ENCODE data around the gene SSBP2.

SSBP2 gene

DNA sequence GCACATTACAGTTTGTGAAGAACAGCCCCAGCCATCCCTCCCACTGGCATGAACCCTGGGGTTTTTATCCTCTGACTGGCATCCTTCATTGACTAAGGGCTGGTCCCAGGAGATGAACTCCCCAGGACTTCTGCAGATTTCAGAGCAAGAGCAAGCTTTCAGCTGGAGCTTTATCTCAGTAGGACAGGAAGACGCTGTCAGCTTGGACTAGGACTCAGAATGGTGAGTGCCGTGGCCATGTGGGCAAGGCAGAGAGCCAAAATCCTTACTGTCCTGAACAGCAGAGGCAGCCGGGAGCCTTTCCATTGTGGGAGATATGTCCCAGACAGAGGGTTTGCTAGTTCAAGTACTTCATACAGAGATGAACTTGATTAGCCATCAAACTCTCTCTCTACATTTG lies 353.7 kb downstream of the SSBP2 start:
- no peak for TF ChIP-seq POLR2A (IDR thresholded peaks at IDR 0.05; ENCODE audit: low read depth, low read length)
- no peak for TF ChIP-seq TAF1 (IDR thresholded peaks at IDR 0.05; ENCODE audit: borderline replicate concordance, low read depth, low read length)
- no peak for TF ChIP-seq POLR2AphosphoS5 (IDR thresholded peaks at IDR 0.05; ENCODE audit: low read depth, low read length)
- FAIRE-seq (no peak), DNase-seq (ENCODE audit: insufficient read length) (no peak)

DNA sequence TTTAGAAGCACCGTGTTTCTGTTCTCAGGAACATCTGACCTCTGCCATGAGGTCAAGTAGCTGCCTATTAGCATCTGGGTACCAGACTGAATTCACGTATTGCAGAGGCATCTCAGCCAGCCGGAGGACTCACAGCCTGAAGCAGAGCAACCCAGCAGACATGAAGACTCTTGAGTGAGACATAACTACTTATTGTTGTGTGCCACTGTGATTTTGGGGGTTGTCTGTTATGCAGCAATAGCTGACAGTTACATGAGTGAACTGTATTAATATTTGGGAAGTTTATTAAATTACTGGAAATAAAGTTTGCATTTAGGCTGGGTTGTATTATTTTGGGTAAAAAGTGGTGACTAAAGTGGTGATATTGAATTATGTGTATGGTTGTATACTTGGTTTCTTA lies 355.6 kb downstream of the SSBP2 start:
- no peak for TF ChIP-seq POLR2A (IDR thresholded peaks at IDR 0.05; ENCODE audit: low read depth, low read length)
- no peak for FAIRE-seq
- no peak for DNase-seq (ENCODE audit: insufficient read length)

- FAIRE-seq: no peak
- DNase-seq (ENCODE audit: insufficient read length): no peak
Observed at GRCh38 chr5:81393783-81394718, 356.8 kb downstream of the SSBP2 start, which contains the start of gene ACOT12. ACOT12 (minus strand) TSS chr5:81394134; CDS start chr5:81394114, 20 bp downstream.

DNA sequence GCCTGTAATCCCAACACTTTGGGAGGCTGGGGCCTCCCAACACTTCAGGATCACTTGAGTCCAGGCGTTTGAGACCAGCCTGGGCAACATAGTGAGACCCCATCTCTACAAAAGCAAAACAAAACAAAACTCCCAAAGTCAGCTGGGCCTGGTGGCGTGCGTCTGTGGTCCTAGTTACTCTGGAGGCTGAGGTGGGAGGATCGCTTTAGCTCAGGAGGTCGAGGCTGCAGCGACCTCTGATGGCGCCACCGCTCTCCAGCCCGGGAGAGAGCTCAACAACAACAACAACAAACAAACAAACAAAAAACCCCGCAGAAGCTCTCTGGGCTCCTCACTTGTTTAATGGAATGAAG lies 357.5 kb downstream of the SSBP2 start:
- TF ChIP-seq POLR2A (IDR thresholded peaks at IDR 0.05; ENCODE audit: low read depth, low read length) (no peak), TAF1 (IDR thresholded peaks at IDR 0.05; ENCODE audit: borderline replicate concordance, low read depth, low read length) (no peak), POLR2AphosphoS5 (IDR thresholded peaks at IDR 0.05; ENCODE audit: low read depth, low read length) (no peak)
- no peak for DNase-seq (ENCODE audit: insufficient read length)
- FAIRE-seq: no peak

More at GRCh38 chr5:81393783-81394718, 356.8 kb downstream of the SSBP2 start, which contains the start of gene ACOT12:
- no peak for TF ChIP-seq TAF1 (IDR thresholded peaks at IDR 0.05; ENCODE audit: borderline replicate concordance, low read depth, low read length)
- no peak for TF ChIP-seq POLR2A (IDR thresholded peaks at IDR 0.05; ENCODE audit: low read depth, low read length)
- no peak for TF ChIP-seq POLR2AphosphoS5 (IDR thresholded peaks at IDR 0.05; ENCODE audit: low read depth, low read length)

- no peak for FAIRE-seq
- DNase-seq (ENCODE audit: insufficient read length): no peak
- TF ChIP-seq POLR2AphosphoS5 (IDR thresholded peaks at IDR 0.05; ENCODE audit: low read depth, low read length) (no peak), TAF1 (IDR thresholded peaks at IDR 0.05; ENCODE audit: borderline replicate concordance, low read depth, low read length) (no peak), POLR2A (IDR thresholded peaks at IDR 0.05; ENCODE audit: low read depth, low read length) (no peak)
Observed at GRCh38 chr5:81389025-81389424, 361.9 kb downstream of the SSBP2 start.

DNA sequence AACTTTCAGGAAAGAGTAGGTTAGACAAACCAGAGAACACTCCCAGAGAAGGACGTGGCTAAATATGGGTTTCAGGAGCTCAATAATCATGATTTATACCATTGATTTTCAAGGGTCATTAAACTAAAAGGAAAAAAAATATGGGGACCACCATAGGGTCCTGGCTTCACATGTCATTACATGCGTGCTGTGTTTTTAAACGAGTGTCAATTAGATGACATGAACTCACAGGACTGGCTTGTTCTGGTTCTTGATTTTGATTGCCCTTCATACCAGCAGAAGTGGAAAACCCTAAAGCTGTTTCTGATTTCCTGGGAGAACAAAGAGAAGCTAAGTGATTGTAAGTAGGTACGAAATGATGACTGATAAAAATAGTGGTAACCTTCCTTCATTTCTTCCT lies 362.7 kb downstream of the SSBP2 start:
- TF ChIP-seq TAF1 (IDR thresholded peaks at IDR 0.05; ENCODE audit: borderline replicate concordance, low read depth, low read length) (no peak), POLR2AphosphoS5 (IDR thresholded peaks at IDR 0.05; ENCODE audit: low read depth, low read length) (no peak), POLR2A (IDR thresholded peaks at IDR 0.05; ENCODE audit: low read depth, low read length) (no peak)
- FAIRE-seq (no peak), DNase-seq (ENCODE audit: insufficient read length) (no peak)

DNA sequence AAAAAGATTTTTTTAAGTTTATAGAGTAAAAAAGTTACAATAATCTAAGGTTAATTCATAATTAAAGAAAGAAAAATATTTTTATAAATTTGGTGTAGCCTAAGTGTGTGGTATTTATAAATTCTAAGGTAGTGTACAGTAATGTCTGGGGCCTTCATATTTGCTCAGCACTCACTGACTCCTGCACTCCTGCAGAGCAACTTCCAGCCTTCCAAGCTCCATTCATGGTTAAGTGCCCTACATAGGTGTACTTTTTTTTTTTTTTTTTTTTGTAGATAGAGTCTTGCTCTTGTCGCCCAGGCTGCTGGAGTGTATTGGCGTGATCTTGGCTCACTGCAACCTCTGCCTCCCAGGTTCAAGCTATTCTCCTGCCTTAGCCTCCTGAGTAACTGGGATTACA lies 367.0 kb downstream of the SSBP2 start:
- DNase-seq (ENCODE audit: insufficient read length) (no peak), FAIRE-seq (no peak)
- TF ChIP-seq TAF1 (IDR thresholded peaks at IDR 0.05; ENCODE audit: borderline replicate concordance, low read depth, low read length): no peak
- no peak for TF ChIP-seq POLR2AphosphoS5 (IDR thresholded peaks at IDR 0.05; ENCODE audit: low read depth, low read length)
- no peak for TF ChIP-seq POLR2A (IDR thresholded peaks at IDR 0.05; ENCODE audit: low read depth, low read length)

- TF ChIP-seq TAF1 (IDR thresholded peaks at IDR 0.05; ENCODE audit: borderline replicate concordance, low read depth, low read length) (no peak), POLR2A (IDR thresholded peaks at IDR 0.05; ENCODE audit: low read depth, low read length) (no peak)
- DNase-seq (ENCODE audit: insufficient read length) (no peak), FAIRE-seq (no peak)
Observed at GRCh38 chr5:81371354-81371876, 379.5 kb downstream of the SSBP2 start.

GRCh38 chr5:81370912-81371311 lies 380.0 kb downstream of the SSBP2 start:
- DNase-seq (ENCODE audit: insufficient read length) (no peak), FAIRE-seq (no peak)
- no peak for TF ChIP-seq TAF1 (IDR thresholded peaks at IDR 0.05; ENCODE audit: borderline replicate concordance, low read depth, low read length)
- no peak for TF ChIP-seq POLR2AphosphoS5 (IDR thresholded peaks at IDR 0.05; ENCODE audit: low read depth, low read length)
- no peak for TF ChIP-seq POLR2A (IDR thresholded peaks at IDR 0.05; ENCODE audit: low read depth, low read length)

GRCh38 chr5:81365541-81365940 lies 385.4 kb downstream of the SSBP2 start:
- TF ChIP-seq POLR2AphosphoS5 (IDR thresholded peaks at IDR 0.05; ENCODE audit: low read depth, low read length) (no peak), POLR2A (IDR thresholded peaks at IDR 0.05; ENCODE audit: low read depth, low read length) (no peak), TAF1 (IDR thresholded peaks at IDR 0.05; ENCODE audit: borderline replicate concordance, low read depth, low read length) (no peak)
- FAIRE-seq: no peak
- no peak for DNase-seq (ENCODE audit: insufficient read length)

DNA sequence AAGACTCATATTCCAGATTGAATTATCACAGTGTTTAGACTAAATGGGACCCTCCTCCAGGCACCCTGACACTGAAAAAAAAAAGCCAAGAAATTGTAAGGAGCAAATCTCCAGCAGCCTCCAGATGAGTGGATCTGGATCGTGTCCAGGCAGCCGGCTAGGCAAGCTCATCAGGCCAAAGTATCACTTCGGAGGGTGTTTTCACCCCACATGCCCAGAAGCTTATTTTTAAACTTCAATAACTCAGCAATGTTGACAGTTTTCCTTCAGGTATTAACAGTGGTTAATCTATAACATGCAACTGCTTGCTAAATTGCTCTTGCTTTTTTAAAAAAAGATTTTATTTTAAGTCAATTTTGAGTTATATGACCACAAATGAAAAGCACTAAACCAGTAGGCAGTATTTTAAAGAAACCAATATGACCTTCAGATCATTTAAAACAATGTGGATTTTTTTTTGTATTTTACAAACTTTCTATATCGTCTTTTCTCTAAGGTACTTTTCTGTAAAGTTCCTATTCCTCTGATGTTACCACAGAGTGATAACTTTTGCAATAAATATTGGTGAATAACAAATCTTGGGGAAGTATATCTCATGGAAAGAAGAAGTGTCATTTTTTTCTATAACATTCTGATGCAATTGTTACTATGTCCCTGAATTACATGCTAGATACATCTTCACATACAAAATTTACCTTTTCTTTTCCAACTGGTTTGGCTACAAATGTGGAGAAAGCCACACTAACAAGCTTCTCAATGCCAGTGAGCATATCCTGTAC lies 387.6 kb downstream of the SSBP2 start:
- DNase-seq (ENCODE audit: insufficient read length) (no peak), FAIRE-seq (no peak)
- TF ChIP-seq POLR2AphosphoS5 (IDR thresholded peaks at IDR 0.05; ENCODE audit: low read depth, low read length): no peak
- no peak for TF ChIP-seq TAF1 (IDR thresholded peaks at IDR 0.05; ENCODE audit: borderline replicate concordance, low read depth, low read length)
- TF ChIP-seq POLR2A (IDR thresholded peaks at IDR 0.05; ENCODE audit: low read depth, low read length): no peak

Data from GM12892 (cell line).